HG03457 (cell line): Measurements from ENCODE around the gene TMEM63A.
A peak's percentile ranks its signal among the peaks of the same experiment; 100 is the strongest.
"Not testable (repeated sequence)": the region's sequence is repeated elsewhere in the genome, so short reads cannot be mapped to it uniquely, and the experiment has no call there.

Experiments
- ATAC-seq: cut with Tn5 transposase; IDR thresholded peaks from one replicate; pipeline ENCODE4 v1.9.1; 2021; ENCODE audit warnings: moderate number of reproducible peaks; ENCODE audit not compliant: unreplicated experiment

TMEM63A gene

GRCh38 chr1:225823811-225824261 lies 58.3 kb downstream of the TMEM63A start:
- ATAC-seq = no peak

GRCh38 chr1:225822655-225823403 lies 59.4 kb downstream of the TMEM63A start:
- no peak for ATAC-seq

DNA sequence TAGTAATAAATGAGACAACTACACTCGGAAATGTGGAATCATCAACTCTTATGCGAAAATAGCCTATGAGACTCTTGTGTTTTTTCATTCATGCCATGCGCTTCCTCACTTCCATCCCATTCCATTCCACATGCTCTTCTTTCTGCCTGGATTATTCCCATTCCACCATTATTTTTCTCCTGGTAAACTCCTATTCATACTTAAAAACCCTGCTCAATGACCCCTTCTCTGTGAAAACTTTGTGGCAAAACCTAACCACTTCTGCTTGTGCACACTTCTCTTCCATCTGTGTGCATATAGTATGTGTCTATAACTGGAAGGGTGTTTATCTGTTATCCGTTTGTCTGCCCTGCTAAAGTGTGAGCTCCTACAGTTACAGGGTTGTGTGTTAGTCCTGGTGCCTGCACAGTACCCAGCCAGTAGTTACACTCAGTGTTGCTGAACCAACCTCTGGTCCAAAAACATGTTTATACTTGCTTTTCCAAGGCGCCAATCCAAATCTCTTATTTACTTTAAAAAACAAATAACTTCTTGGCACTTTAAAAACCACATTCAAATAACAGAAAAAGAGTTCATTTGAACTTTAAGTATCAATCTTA lies 61.6 kb downstream of the TMEM63A start:
- ATAC-seq = no peak

DNA sequence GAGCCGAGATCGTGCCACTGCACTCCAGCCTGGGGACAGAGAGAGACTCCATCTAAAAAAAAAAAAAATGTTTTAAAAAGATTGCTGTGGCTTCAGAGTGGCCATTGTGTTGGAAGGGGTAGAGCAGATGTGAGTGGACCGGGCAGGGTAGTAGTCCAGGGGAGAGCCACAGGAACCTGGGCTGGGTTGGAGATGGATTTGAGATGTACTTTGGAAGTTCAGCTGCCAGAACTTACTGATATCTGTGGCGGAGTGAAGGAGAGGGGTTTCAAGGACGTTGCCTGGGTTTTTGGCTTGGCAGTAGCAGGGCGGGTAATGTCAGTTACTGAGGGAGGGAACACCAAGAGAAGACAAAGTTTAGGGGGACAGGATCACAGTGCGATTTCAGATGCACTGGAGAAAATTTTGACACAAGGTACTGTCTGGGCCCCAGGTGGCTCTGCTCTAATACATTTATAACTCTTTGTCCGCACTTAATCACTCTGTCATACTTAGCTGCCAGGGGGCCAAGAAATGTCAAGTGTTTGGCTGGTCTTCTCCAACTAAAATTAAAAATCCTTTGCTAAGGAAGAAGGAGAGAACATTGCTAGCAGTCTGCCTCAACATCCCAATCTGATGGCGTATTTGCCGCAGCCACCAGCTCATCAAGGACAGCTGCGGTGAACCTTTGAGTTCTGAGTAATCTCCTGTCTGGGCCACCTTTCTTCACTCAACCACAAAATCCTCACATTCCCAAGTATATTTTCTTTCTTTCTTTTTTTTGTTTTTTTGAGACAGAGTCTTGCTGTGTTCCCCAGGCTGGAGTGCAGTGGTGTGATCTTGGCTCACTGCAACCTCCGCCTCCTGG lies 62.6 kb downstream of the TMEM63A start:
- ATAC-seq = no peak

- ATAC-seq = no peak
These were observed 64.0 kb downstream of the TMEM63A start for GRCh38 chr1:225818229-225818628.

GRCh38 chr1:225817611-225818061 lies 64.5 kb downstream of the TMEM63A start:
- no peak for ATAC-seq

DNA sequence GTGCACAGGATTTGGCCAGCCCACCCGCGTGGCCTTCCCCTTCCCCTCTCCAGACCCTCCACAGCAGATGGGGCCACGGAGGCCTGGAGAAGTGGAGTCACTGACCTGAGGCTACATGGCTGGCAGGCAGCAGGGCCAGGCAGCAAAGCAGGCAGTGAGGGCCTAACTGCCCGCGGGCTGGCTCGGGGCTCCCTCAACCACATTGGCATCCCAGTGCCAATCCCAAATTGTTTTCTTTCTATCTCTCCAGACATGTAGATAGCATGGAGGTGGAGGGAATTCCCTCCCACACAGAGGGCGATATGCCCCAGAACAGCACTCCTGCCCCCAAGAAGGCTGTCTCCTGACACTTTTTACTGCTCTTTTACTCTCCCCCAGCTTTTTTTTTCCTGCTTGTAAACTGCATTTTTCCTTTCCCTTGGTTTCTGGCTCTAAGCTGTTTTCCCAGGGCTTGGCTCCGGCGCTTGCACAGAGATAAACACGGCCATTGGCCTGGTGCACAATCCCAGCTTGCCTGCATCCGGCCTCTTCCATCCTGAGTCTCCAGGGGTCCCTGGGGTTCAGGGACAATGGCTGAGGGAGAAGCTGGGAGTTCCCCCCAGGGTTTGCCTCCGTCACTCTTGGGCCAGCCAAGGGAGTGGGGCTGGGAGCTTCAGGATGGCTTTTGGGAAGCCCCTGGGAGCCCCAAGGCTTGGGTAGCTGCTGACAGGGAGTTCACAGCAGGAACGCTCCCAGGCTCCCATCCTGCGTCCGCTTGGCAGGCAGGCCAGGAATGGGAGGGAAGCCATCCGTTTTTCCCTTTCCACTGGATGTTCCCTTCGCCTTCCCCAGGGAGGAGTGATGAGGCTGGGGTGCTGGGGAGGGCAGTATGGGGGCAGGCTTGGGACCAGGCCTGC lies 65.3 kb downstream of the TMEM63A start:
- ATAC-seq = no peak

- ATAC-seq = no peak
These were observed 66.5 kb downstream of the TMEM63A start for GRCh38 chr1:225815526-225816178.

- not testable (repeated sequence) for ATAC-seq
These were observed 67.1 kb downstream of the TMEM63A start for GRCh38 chr1:225815090-225815489.

- no peak for ATAC-seq
These were observed 67.8 kb downstream of the TMEM63A start for GRCh38 chr1:225814381-225814780.

DNA sequence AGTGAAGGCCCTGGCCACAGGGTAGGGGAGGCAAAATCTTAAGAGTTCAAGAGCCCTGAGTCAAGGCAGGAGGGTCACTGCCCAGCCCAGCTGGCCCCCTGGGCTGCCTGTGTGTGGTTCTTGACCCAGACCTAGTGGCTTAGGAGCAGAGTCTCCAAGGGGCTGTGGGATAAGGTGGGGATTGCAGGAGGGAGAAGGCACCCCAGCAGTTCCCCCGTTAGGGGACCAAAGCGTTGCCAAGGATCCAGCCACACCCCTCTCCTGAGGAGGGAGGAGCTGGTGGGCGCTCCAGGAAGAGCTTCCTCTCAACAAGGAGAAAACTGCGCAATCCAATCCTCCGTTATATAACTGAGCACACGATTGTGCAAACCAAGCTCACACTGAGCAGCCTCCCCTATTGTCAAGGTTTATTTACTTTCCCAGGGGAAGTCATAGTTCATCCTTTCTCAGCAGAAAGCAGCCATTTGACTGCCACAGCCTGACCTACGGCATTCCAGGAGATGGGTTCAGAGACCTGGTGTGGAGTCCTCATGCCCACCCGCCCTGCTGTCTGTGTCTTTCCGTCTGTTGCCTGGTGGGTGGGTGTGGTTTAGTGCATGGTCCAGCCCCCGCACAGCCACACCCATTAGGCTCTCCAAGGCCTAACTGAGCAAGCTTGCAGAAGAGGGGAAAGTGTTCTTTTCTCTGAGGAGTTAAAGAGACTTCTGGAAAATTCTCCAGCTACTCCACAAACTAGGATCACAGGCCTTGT lies 68.8 kb downstream of the TMEM63A start:
- ATAC-seq = no peak

DNA sequence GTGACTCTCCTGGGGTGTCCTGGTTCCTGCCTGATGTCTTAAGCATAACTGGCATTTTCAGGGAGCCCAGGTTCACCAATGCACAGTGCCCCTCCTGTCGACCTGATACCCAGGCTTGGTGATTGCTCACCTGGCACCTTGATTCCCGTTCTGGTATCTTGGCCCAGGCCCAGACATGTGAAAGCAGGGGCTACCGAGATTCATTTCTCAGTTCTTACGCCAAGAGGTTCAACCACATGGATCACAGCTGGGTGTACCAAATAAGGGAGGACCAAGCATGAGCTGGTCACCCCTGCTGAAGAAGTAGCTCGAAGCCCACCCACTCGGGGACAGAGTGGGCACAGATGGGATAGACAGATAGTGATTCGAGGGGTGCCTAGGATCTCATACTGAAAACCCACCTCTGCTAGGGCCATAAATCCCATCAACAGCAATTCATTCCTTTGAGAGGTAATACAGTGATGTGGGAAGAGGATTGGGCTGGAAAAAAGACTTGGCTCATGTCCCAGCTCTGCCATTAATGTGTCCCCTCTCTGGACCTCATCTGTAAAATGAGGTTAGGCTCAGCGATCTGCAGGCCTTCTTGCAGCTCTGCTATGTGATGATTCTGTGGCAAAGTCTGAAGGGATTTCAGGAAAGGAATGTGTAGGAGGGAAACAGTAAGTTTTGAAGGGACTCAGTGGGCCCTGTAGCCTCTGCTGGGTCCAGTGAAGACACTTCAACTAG lies 69.5 kb downstream of the TMEM63A start:
- ATAC-seq = no peak

- no peak for ATAC-seq
These were observed 70.3 kb downstream of the TMEM63A start for GRCh38 chr1:225811622-225812487.

DNA sequence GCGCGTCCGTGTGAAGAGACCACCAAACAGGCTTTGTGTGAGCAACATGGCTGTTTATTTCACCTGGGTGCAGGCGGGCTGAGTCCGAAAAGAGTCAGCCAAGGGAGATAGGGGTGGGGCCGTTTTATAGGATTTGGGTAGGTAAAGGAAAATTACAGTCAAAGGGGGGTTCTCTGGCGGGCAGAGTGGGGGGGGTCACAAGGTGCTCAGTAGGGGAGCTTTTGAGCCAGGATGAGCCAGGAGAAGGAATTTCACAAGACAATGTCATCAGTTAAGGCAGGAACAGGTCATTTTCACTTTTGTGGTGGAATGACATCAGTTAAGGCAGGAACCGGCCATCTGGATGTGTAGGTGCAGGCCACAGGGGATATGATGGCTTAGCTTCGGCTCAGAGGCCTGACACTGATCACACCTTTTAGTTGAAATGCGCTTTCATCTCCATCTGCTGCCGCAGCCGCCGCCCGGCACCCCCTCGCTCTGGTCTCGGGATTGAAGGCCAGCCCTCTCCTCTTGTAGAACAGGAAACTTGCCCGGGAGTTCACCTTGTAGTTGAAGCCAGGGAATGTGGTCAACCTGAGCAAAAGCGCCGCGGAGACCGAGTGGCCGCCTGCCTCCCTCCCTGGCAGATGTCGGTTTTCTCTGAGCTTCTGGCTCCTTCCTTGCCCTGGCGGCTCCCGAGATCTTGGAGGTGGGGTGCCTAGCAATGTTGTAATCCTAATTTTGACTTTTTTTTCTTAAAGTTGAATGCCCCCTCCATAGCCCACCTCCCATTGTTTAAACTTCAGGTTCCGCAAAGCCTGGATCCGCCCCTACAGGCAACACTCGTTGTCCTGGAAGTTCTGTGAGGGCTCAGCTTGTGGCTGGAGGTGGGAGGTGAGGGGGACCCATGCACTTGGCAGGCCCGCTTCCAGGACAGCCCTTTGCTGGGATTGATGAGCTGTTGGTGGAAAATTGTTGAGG lies 71.3 kb downstream of the TMEM63A start:
- ATAC-seq = not testable (repeated sequence)

DNA sequence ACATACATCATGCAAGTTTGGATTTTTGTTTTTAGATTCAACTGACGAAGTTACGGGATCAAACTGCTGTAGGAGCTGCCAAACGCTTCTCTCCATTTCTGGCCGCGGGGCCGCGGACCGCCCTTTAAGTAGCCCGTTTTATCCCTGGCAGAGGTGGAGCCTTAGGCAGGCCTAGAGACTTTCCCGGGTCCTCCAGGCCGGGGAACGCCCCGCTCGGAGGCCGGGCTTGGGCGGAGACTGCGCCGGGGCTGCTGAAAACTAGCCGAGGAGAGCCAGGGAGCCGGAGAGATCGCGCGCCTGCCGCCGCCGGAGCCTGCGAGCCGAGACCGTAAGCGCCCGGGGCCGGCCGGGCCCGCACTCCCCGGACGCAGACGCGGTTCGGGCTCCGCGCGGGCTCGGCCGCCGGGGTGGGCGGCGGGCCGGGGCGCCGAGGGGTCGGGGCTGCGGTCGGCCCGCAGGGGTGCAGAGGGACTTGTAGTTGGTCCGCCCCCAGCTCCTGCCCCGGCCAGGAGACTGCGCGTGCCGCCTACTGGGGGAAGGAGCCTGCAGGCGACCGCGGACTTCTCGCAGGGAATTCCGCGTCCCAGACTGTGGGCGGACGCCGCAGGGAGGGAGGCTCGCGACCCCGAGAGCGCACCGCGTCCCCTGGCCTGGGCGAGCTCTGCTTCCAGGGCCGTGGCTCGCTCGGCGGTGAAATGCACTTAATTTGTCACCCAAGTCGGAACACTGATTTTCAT lies 72.2 kb downstream of the TMEM63A start, which contains the start of gene EPHX1:
TSS of gene EPHX1 (plus strand) at position 283 of the 737 bp plus-strand sequence. CDS start 18,606 bp downstream, outside the sequence.
- peak; percentile 97 for ATAC-seq

GRCh38 chr1:225808136-225808535 lies 74.0 kb downstream of the TMEM63A start:
- ATAC-seq = no peak
